ENCODE measurements around the gene SH3RF3. TPM values are rescaled to one million over a fixed set of nuclear protein-coding genes. Genes with fewer than 3 reads are reported as not detected.

Gene SH3RF3
- total RNA-seq, 1 donor from 2014 or later: 8.0 TPM

GRCh38 chr2:109352056-109352897 lies 223.3 kb downstream of the SH3RF3 start:
- DNase-seq (ENCODE audit: missing footprints) (no peak), ATAC-seq (no peak)
- intact Hi-C loops (cut with DNase I): no loop called here

GRCh38 chr2:109352898-109353689 lies 224.1 kb downstream of the SH3RF3 start:
- intact Hi-C loops (cut with DNase I): no loop called here
- ATAC-seq: no peak
- DNase-seq (ENCODE audit: missing footprints): no peak

DNA sequence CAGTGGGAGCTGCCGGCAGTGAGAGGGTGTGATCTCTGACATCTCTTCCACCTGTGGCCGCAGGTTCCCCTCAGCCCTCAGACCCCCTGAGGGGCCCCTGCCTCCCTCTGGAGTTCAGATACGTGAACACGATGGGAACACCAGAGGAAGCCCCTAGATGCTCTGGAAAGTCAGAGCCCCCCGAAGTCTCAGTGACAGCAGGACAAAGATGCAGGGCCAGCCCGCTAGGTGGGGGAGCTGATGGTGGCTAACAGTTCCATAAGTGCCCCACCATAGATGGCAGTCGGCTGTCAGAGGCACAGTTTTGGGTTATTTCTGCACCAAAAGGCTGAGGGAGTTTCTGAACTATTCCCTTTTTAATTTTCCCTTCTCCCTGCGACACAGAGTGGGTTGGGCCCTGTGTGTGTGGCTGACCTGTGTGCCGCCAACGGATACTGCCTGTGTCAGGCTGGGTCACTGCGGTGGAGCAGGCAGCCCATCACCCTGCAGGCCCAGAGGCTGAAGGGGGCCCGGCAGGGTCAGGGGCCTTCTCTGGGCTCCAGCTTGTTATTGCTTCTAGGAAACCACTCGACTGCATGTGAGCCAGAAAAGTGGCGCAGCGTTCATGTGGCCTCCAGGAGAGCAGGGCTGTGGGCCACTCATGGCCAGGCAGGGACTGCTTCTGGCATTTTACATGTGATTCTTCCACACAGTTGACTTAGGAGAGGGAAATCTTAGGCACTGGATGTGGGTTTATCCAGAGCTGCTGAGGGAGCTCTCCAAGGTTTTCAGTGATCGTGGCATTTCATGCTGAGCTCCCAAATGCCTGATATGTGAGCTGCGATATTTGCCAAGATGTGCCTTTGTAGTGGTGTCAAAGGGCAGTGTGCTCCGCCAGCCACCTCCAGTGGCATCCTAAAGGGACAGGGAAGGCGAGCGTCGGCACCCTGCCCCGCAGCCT lies 225.1 kb downstream of the SH3RF3 start:
- intact Hi-C loops (cut with DNase I): no loop called here
- no peak for DNase-seq (ENCODE audit: missing footprints)
- ATAC-seq: no peak

DNA sequence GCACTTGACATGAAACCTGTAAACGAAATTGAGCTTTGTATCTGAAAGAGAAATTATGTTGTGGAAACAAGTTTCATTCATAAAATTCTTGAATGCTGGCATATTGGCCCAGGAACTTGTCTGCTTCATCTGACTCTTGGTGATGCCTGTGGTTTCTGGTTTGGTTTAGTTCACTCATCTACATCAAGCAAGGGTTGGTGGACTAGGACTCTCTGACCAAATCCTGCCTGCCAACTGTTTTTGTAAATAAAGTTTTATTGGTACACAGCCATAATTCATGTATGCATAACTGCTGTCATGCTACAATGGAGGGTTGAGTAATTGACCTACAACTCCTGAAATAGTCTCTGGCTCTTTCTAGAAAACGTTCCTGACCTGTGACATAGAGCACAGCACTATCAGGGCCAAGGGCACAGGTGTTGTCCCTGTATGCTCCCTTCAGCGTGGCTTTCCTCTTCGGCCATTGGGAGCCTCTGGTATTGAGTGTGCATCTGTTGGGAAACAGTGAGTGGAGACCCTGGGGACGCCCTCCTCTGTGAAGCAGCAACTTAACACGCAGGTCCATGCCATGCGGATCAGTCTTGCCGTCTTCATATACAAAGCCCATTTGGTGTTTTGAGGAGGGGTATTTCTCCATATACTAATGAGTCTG lies 226.3 kb downstream of the SH3RF3 start:
- DNase-seq (ENCODE audit: missing footprints) (no peak), ATAC-seq (no peak)
- intact Hi-C loops (cut with DNase I): no loop called here

GRCh38 chr2:109356324-109357035 lies 227.5 kb downstream of the SH3RF3 start:
- intact Hi-C loops (cut with DNase I): no loop called here
- no peak for DNase-seq (ENCODE audit: missing footprints)
- no peak for ATAC-seq

GRCh38 chr2:109364217-109364616 lies 235.2 kb downstream of the SH3RF3 start:
- no peak for ATAC-seq
- intact Hi-C loops (cut with DNase I): no loop called here

DNA sequence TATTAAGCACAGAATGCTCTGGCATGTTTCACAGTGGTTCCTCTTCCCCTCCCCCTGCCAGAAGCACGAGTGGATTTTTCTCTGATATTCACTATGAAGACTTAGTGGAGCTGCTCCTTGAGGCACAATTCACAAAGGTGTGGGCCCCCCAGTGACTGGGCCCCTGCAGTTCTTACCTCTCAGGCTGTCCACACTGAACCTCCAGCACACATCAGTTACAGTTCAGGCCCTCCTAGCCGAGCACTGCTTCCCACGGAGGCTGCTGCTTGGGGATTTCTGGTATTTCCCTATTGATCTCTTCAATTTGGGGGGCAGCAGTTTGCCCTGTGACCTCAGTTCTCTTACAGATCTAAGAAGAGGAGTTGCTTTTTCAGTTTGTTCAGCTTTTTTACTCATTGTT lies 236.1 kb downstream of the SH3RF3 start:
- no peak for ATAC-seq
- DNase-seq (ENCODE audit: missing footprints): no peak
- intact Hi-C loops (cut with DNase I): no loop called here

More at GRCh38 chr2:109364217-109364616, 235.2 kb downstream of the SH3RF3 start:
- DNase-seq (ENCODE audit: missing footprints): no peak

DNA sequence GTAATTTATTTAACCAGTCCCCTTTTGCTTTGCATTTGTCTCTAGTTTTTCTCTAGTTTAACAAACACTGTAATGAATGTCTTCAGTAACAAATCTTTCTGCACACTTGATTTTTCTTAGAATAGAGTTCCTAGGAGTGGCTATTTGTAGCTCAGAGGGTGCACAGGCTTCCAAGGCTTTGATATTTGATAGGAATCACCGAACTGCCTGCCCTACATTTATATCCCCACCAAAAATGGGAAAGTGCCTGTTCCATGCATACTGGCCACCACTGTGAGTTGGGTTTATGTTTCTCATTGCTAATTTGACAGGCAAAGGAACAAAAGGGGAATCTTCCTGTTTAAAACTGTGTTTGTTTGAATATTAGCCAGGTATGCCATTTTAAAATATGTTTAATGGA lies 238.7 kb downstream of the SH3RF3 start:
- ATAC-seq (no peak), DNase-seq (ENCODE audit: missing footprints) (no peak)
- intact Hi-C loops (cut with DNase I): no loop called here

- ATAC-seq (no peak), DNase-seq (ENCODE audit: missing footprints) (peak; percentile 47)
These were observed 239.8 kb downstream of the SH3RF3 start for GRCh38 chr2:109368798-109369197.

DNA sequence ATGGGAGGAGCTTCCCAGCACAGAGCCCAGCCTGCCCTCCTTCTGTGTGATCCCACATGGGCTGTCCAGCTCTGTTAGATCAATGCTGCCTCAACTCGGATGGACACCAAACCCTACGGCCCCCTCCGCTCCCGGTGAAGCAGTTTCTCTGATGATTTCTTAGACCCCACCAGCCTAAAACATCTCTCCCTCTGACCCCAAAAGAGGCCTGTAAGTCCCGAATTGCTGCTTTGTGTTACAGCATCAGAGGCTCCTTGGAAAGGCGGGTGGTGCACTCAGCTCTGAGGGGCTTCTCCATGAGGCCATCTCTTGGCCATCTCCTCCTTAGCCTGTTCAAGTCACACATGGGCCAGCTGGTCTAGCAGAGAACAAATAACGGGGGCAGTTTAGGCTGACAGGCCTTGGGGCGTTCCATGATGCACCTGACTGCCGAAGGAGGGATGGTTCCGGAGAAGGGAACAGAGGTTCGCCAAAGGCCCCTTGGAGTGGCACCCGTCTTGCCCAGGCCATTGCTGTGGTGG lies 240.7 kb downstream of the SH3RF3 start:
- peak; percentile 18 for DNase-seq (ENCODE audit: missing footprints)
- no peak for ATAC-seq
- intact Hi-C loops (cut with DNase I): no loop called here

More at GRCh38 chr2:109368798-109369197, 239.8 kb downstream of the SH3RF3 start:
- intact Hi-C loops (cut with DNase I): no loop called here

GRCh38 chr2:109370399-109371035 lies 241.5 kb downstream of the SH3RF3 start:
- DNase-seq (ENCODE audit: missing footprints) (peak; percentile 60), ATAC-seq (no peak)
- intact Hi-C loops (cut with DNase I): no loop called here

GRCh38 chr2:109371481-109372170 lies 242.6 kb downstream of the SH3RF3 start:
- DNase-seq (ENCODE audit: missing footprints): no peak
- intact Hi-C loops (cut with DNase I): no loop called here
- ATAC-seq: no peak

GRCh38 chr2:109372171-109372568 lies 243.2 kb downstream of the SH3RF3 start:
- intact Hi-C loops (cut with DNase I): no loop called here
- ATAC-seq (no peak), DNase-seq (ENCODE audit: missing footprints) (no peak)

GRCh38 chr2:109372614-109373013 lies 243.6 kb downstream of the SH3RF3 start:
- no peak for ATAC-seq
- DNase-seq (ENCODE audit: missing footprints): peak; percentile 39
- intact Hi-C loops (cut with DNase I): no loop called here

DNA sequence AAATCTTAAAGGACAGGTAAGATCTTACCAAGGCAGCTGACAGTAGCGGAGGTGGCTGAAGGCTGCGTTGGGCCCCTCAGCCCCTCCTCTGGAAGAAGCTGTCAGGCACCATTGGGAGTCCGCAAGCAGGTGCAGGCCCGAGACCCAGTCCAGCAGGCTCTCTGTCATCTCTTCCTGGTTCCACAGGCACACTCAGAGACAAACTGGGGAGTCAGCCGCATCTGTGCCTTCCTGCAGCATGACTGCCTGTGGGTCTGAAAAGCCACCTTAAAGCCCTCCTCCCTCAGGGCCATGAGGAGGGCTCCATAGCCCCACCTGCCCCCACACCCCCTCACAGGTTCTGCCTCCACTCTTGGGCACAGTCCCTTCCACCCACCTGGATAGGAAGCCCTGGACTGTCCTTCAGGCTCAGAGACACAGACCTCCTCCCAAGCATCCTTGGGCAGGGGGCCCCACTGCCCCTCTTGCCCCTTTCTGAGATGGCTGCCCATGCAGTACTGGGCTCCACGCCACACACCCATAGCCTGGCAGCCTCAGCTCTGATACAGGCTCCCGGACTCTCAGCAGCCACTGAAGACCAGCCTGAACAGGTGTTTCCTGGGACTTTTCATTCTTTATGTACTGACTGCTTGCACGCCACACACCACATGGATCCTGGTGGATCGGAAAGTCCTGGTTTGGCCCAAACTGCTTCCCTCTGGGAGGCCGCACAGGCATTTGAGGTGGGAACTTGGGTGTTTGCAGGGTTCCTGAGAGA lies 245.0 kb downstream of the SH3RF3 start:
- intact Hi-C loops (cut with DNase I): no loop called here
- no peak for ATAC-seq
- peak; percentile 45 for DNase-seq (ENCODE audit: missing footprints)

Data from Right ventricle myocardium inferior (tissue), 1 donor.